ENCODE data around the gene UBTD1. TPM values are rescaled to one million over a fixed set of nuclear protein-coding genes. Genes with fewer than 3 reads are reported as not detected.
A peak's percentile ranks its signal among the peaks of the same experiment; 100 is the strongest.

UBTD1 gene
- total and polyA plus RNA-seq, 10 donors = 4.5 to 17.6 (median 11.8) TPM

DNA sequence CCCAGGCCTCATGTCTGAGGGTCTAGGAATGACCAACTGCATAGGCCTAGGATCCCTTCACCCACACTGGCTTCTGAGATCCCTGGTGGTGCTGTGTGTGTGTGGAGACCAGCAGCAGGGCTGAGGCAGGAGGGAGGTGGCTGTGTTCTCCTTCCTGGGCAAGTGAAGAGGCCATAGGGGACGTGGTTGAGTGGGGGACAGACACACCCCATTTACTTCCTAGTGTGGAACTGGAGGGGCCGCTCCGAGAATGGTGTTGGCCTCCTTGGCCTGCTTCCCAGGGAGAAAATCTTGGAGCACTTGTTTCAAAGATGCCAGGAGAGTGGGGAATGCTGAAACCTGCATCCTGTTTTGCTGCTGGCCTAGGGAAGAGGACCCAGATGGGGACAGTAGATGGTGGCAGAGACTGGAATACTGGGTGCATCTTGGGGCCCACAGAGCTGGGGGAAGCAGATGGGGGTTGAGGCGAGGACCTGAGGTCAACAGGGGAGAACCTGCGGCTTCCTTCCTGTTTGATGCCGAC is 19.1 kb downstream of the UBTD1 start:
- intact Hi-C loops (cut with DNase I; ENCODE audit: low total_unique reads) = no loop called here
- Histone ChIP-seq H3K4me1 (peaks cover 0 to 21% (median 9%) of the 10 kb centered on the region in 6 donors), H3K36me3 (no peaks in the 10 kb centered on the region), H3K9me3 (no peaks in the 10 kb centered on the region), H3K27me3 (replicated peaks in 1 of 7) (no peaks in the 10 kb centered on the region), H3K27ac (peak overlapping the region in 3 of 8 donors; percentile 34 to 51 (median 39)), H3K4me3 (no peak overlapping the region)
- TF ChIP-seq, protein P1, sequence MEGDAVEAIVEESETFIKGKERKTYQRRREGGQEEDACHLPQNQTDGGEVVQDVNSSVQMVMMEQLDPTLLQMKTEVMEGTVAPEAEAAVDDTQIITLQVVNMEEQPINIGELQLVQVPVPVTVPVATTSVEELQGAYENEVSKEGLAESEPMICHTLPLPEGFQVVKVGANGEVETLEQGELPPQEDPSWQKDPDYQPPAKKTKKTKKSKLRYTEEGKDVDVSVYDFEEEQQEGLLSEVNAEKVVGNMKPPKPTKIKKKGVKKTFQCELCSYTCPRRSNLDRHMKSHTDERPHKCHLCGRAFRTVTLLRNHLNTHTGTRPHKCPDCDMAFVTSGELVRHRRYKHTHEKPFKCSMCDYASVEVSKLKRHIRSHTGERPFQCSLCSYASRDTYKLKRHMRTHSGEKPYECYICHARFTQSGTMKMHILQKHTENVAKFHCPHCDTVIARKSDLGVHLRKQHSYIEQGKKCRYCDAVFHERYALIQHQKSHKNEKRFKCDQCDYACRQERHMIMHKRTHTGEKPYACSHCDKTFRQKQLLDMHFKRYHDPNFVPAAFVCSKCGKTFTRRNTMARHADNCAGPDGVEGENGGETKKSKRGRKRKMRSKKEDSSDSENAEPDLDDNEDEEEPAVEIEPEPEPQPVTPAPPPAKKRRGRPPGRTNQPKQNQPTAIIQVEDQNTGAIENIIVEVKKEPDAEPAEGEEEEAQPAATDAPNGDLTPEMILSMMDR (IDR thresholded peaks at IDR 0.05 in 8 of 11, conservative IDR thresholded peaks at IDR 0.05 in 3 of 11) = no peak
- TF ChIP-seq POLR2AphosphoS5 (IDR thresholded peaks at IDR 0.05) (no peak), POLR2A (IDR thresholded peaks at IDR 0.05) (no peak)
- DNase-seq = peak; percentile 61
- 47 to 81% (median 62%) methylated on average over 5 to 6 of the region's 6 CpGs for WGBS, 5 donors

DNA sequence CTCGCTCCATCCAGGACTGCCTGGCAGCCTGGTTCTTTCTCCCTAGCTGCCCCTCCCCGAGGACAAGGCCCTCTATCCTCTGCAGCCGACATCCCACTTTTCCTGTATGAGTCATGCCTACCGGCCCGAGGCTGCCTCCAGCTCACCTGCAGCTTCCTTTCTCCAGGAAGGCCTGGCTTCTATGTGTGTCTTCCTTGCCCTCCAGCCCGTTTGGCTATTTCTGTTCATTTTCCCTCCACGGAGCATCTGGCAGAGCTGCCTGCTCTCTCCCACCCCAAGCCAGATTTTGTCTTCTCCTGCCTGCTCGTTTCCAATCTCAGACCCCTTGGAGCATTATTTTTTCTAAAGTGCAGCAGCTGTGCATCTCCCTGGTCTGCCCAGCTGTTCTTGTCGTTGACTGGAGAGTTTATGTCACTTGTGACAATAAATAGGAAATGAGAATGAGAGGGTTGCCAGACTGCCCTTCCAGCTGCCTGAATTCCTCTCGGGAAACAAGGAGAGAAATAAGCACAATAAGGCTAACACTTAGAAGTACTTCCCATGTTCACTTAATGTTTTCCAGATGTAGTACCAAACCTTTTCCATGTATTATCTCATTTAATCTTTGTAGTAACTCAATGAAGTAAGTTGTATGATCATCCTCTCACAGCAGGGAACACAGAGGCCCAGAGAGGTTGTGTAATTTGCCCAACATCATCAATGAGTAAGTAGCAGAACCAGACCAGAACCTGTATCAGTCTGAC is 19.7 kb downstream of the UBTD1 start:
- DNase-seq = no peak
- no peak overlapping the region for H3K4me3 ChIP-seq
- H3K27me3 ChIP-seq (replicated peaks in 1 of 7) = no peaks in the 10 kb centered on the region
- peak overlapping the region in 4 of 8 donors; percentile 15 to 51 (median 36) for H3K27ac ChIP-seq
- peaks cover 0 to 21% (median 9%) of the 10 kb centered on the region in 6 donors for H3K4me1 ChIP-seq
- H3K9me3 ChIP-seq = no peaks in the 10 kb centered on the region
- TF ChIP-seq, protein P1 (IDR thresholded peaks at IDR 0.05 in 8 of 11, conservative IDR thresholded peaks at IDR 0.05 in 3 of 11) = no peak
- peak in 1 of 3 donors; percentile 17 for TF ChIP-seq POLR2AphosphoS5 (IDR thresholded peaks at IDR 0.05)
- TF ChIP-seq POLR2A (IDR thresholded peaks at IDR 0.05) = no peak
- WGBS, 5 donors = 30 to 40% (median 34%) methylated on average over 10 of the region's 10 CpGs
- intact Hi-C loops (cut with DNase I; ENCODE audit: low total_unique reads) = no loop called here
- no peaks in the 10 kb centered on the region for H3K36me3 ChIP-seq

DNA sequence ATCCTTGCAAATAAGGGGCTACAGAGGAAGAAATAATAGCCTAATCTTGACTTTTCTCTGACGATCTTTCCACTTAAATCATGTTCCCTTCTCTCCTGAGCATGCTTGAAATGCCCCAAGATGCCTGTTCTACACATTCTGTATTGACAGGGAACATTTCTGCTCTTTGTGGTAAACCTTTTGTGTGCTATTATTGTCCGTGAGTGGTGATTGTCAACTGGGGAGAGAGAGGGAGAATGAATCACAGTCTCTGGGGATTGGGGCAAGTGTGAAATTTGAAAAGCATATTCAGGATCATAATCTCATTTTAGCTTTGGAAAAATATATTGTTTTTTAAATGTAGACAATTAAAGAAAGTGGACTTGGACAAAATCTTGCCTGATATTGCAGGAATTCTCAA is 20.6 kb downstream of the UBTD1 start:
- no peak overlapping the region for H3K4me3 ChIP-seq
- DNase-seq = no peak
- H3K27ac ChIP-seq = no peak overlapping the region
- intact Hi-C loops (cut with DNase I; ENCODE audit: low total_unique reads) = no loop called here
- 32 to 74% (median 60%) methylated on average over 2 of the region's 2 CpGs for WGBS, 5 donors
- H3K27me3 ChIP-seq (replicated peaks in 1 of 7) = no peaks in the 10 kb centered on the region
- H3K36me3 ChIP-seq = no peaks in the 10 kb centered on the region
- no peaks in the 10 kb centered on the region for H3K9me3 ChIP-seq
- TF ChIP-seq POLR2AphosphoS5 (IDR thresholded peaks at IDR 0.05) = no peak
- TF ChIP-seq, protein P1 (IDR thresholded peaks at IDR 0.05 in 8 of 11, conservative IDR thresholded peaks at IDR 0.05 in 3 of 11) = no peak
- no peak for TF ChIP-seq POLR2A (IDR thresholded peaks at IDR 0.05)
- peaks cover 0 to 21% (median 9%) of the 10 kb centered on the region in 6 donors for H3K4me1 ChIP-seq

DNA sequence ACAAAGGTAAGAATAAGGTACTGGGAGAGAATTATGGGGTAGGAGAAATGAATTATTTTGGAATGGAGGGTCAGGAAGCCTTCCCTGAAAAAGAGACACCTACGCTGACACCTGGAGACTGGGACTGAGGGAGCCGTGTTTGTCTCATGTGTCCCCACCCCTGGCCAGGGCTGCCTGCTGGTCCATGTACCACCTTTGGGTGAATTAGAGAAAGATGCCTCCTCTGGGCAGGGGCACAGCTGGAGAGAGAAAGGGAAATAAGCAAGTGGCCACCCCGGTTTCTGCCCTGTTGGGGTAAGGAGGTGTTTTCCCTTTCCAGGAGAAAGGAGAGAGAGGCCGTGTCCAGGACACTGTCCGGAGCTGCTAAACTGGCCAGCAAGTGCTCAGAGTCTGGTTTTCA is 21.8 kb downstream of the UBTD1 start:
- intact Hi-C loops (cut with DNase I; ENCODE audit: low total_unique reads) = no loop called here
- H3K9me3 ChIP-seq = no peaks in the 10 kb centered on the region
- DNase-seq = peak; percentile 41
- TF ChIP-seq POLR2AphosphoS5 (IDR thresholded peaks at IDR 0.05) = no peak
- TF ChIP-seq POLR2A (IDR thresholded peaks at IDR 0.05) = no peak
- TF ChIP-seq, protein P1 (IDR thresholded peaks at IDR 0.05 in 8 of 11, conservative IDR thresholded peaks at IDR 0.05 in 3 of 11) = no peak
- no peak overlapping the region for H3K4me3 ChIP-seq
- H3K4me1 ChIP-seq = peaks cover 0 to 21% (median 9%) of the 10 kb centered on the region in 6 donors
- H3K36me3 ChIP-seq = no peaks in the 10 kb centered on the region
- no peaks in the 10 kb centered on the region for H3K27me3 ChIP-seq (replicated peaks in 1 of 7)
- no peak overlapping the region for H3K27ac ChIP-seq
- 62 to 96% (median 87%) methylated on average over 5 of the region's 5 CpGs for WGBS, 5 donors

All from spleen (tissue), 11 donors.